Activated T-helper 17 cell treated with anti-CD3 and anti-CD28 coated beads, Interleukin-2, amount 50 U/mL, for 72 hours (primary cell): Measurements from ENCODE around the gene CMTM5. TPM values are rescaled to one million over a fixed set of nuclear protein-coding genes. Genes with fewer than 3 reads are reported as not detected.
A peak's percentile ranks its signal among the peaks of the same experiment; 100 is the strongest.

ENCODE experiments used
- ATAC-seq: fragments of 150-1000 bp; cut with Tn5 transposase; replicated peaks from 2 replicates; pipeline ENCODE4 v1.10.0; 2021; ENCODE audit warnings: mild to moderate bottlenecking, moderate library complexity
- H3K27ac Mint-ChIP-seq: one replicate; pipeline ENCODE4 v1.8.0; 2022; ENCODE audit warnings: mixed read lengths
- H3K27me3 Mint-ChIP-seq: one replicate; pipeline ENCODE4 v1.8.0; 2022; ENCODE audit warnings: mixed read lengths
- H3K36me3 Mint-ChIP-seq: one replicate; pipeline ENCODE4 v1.8.0; 2022; ENCODE audit warnings: low read depth, mild to moderate bottlenecking, mixed read lengths
- H3K4me1 Mint-ChIP-seq: one replicate; pipeline ENCODE4 v1.8.0; 2022; ENCODE audit warnings: mixed read lengths
- H3K4me3 Mint-ChIP-seq: one replicate; pipeline ENCODE4 v1.8.0; 2022; ENCODE audit warnings: mild to moderate bottlenecking, mixed read lengths
- H3K9me3 Mint-ChIP-seq: one replicate; pipeline ENCODE4 v1.8.0; 2022; ENCODE audit warnings: mixed read lengths
- total RNA-seq, 2 donors: library from RNA; stranded (reverse); gene quantifications; one replicate each; pipeline ENCODE4 v1.2.3, GENCODE V29; 2022

The CMTM5 gene
- total RNA-seq, 2 donors from 2014 or later, result not detected

- Mint-ChIP-seq H3K4me3 (no peak overlapping the region), H3K9me3 (no peaks in the 10 kb centered on the region), H3K4me1 (no peaks in the 10 kb centered on the region), H3K36me3 (no peaks in the 10 kb centered on the region), H3K27ac (no peak overlapping the region), H3K27me3 (peaks cover 30% of the 10 kb centered on the region)
- no peak for ATAC-seq
These were observed 28.7 kb downstream of the CMTM5 start for GRCh38 chr14:23405516-23406025.

- Mint-ChIP-seq H3K27me3 (peaks cover 35% of the 10 kb centered on the region), H3K27ac (no peak overlapping the region), H3K4me1 (no peaks in the 10 kb centered on the region), H3K4me3 (no peak overlapping the region), H3K36me3 (no peaks in the 10 kb centered on the region), H3K9me3 (no peaks in the 10 kb centered on the region)
- no peak for ATAC-seq
These were observed 29.4 kb downstream of the CMTM5 start for GRCh38 chr14:23406244-23406643.

- no peak overlapping the region for H3K4me3 Mint-ChIP-seq
- H3K27me3 Mint-ChIP-seq, result peaks cover 37% of the 10 kb centered on the region
These were observed 30.0 kb downstream of the CMTM5 start for GRCh38 chr14:23406725-23407355.

GRCh38 chr14:23407516-23408306 lies 30.9 kb downstream of the CMTM5 start, which contains the start of gene MYH6:
Gene MYH6, minus strand, starts transcription at chr14:23408273. Its CDS starts 1,050 bp downstream, at chr14:23407223.
- no peaks in the 10 kb centered on the region for H3K4me1 Mint-ChIP-seq
- no peaks in the 10 kb centered on the region for H3K9me3 Mint-ChIP-seq
- no peak for ATAC-seq
- H3K27me3 Mint-ChIP-seq, result peaks cover 35% of the 10 kb centered on the region
- H3K27ac Mint-ChIP-seq, result no peak within 1 kb of the TSS
- no peaks in the 10 kb centered on the region for H3K36me3 Mint-ChIP-seq
- H3K4me3 Mint-ChIP-seq, result no peak within 1 kb of the TSS

More at GRCh38 chr14:23406725-23407355, 30.0 kb downstream of the CMTM5 start:
- H3K4me1 Mint-ChIP-seq, result no peaks in the 10 kb centered on the region
- no peak overlapping the region for H3K27ac Mint-ChIP-seq
- ATAC-seq, result no peak
- H3K9me3 Mint-ChIP-seq, result no peaks in the 10 kb centered on the region
- no peaks in the 10 kb centered on the region for H3K36me3 Mint-ChIP-seq

GRCh38 chr14:23408307-23408630 lies 31.4 kb downstream of the CMTM5 start:
- ATAC-seq, result no peak
- no peaks in the 10 kb centered on the region for H3K9me3 Mint-ChIP-seq
- no peaks in the 10 kb centered on the region for H3K36me3 Mint-ChIP-seq
- no peaks in the 10 kb centered on the region for H3K4me1 Mint-ChIP-seq
- H3K4me3 Mint-ChIP-seq, result no peak overlapping the region
- no peak overlapping the region for H3K27ac Mint-ChIP-seq
- H3K27me3 Mint-ChIP-seq, result peaks cover 29% of the 10 kb centered on the region

- Mint-ChIP-seq H3K27me3 (peaks cover 30% of the 10 kb centered on the region), H3K36me3 (no peaks in the 10 kb centered on the region), H3K27ac (no peak overlapping the region), H3K4me1 (no peaks in the 10 kb centered on the region), H3K4me3 (no peak overlapping the region), H3K9me3 (no peaks in the 10 kb centered on the region)
- ATAC-seq, result peak; percentile 53
These were observed 32.6 kb downstream of the CMTM5 start for GRCh38 chr14:23409475-23409874.

- Mint-ChIP-seq H3K27me3 (peaks cover 27% of the 10 kb centered on the region), H3K9me3 (no peaks in the 10 kb centered on the region), H3K27ac (peak overlapping the region; percentile 14), H3K4me1 (no peaks in the 10 kb centered on the region), H3K4me3 (no peak overlapping the region), H3K36me3 (no peaks in the 10 kb centered on the region)
- ATAC-seq, result no peak
These were observed 33.3 kb downstream of the CMTM5 start for GRCh38 chr14:23409966-23410635.

- peaks cover 33% of the 10 kb centered on the region for H3K27me3 Mint-ChIP-seq
- no peak for ATAC-seq
- no peaks in the 10 kb centered on the region for H3K36me3 Mint-ChIP-seq
- no peaks in the 10 kb centered on the region for H3K9me3 Mint-ChIP-seq
- H3K27ac Mint-ChIP-seq, result no peak overlapping the region
- H3K4me1 Mint-ChIP-seq, result no peaks in the 10 kb centered on the region
- H3K4me3 Mint-ChIP-seq, result no peak overlapping the region
These were observed 35.0 kb downstream of the CMTM5 start for GRCh38 chr14:23411563-23412525.

- H3K9me3 Mint-ChIP-seq, result no peaks in the 10 kb centered on the region
- no peaks in the 10 kb centered on the region for H3K4me1 Mint-ChIP-seq
- H3K4me3 Mint-ChIP-seq, result no peak overlapping the region
- no peak overlapping the region for H3K27ac Mint-ChIP-seq
- peaks cover 28% of the 10 kb centered on the region for H3K27me3 Mint-ChIP-seq
- H3K36me3 Mint-ChIP-seq, result no peaks in the 10 kb centered on the region
- no peak for ATAC-seq
These were observed 36.8 kb downstream of the CMTM5 start for GRCh38 chr14:23413681-23414080.

- no peak overlapping the region for H3K27ac Mint-ChIP-seq
These were observed 37.4 kb downstream of the CMTM5 start for GRCh38 chr14:23414254-23414653.

GRCh38 chr14:23414906-23415820 lies 38.3 kb downstream of the CMTM5 start:
- Mint-ChIP-seq H3K4me3 (no peak overlapping the region), H3K27me3 (peaks cover 25% of the 10 kb centered on the region), H3K9me3 (no peaks in the 10 kb centered on the region), H3K27ac (no peak overlapping the region), H3K4me1 (no peaks in the 10 kb centered on the region), H3K36me3 (no peaks in the 10 kb centered on the region)
- ATAC-seq, result no peak

More at GRCh38 chr14:23414254-23414653, 37.4 kb downstream of the CMTM5 start:
- Mint-ChIP-seq H3K4me3 (no peak overlapping the region), H3K4me1 (no peaks in the 10 kb centered on the region), H3K9me3 (no peaks in the 10 kb centered on the region), H3K36me3 (no peaks in the 10 kb centered on the region), H3K27me3 (peaks cover 24% of the 10 kb centered on the region)
- ATAC-seq, result no peak

GRCh38 chr14:23415821-23416778 lies 39.3 kb downstream of the CMTM5 start:
- Mint-ChIP-seq H3K9me3 (no peaks in the 10 kb centered on the region), H3K4me3 (no peak overlapping the region), H3K4me1 (no peaks in the 10 kb centered on the region), H3K36me3 (no peaks in the 10 kb centered on the region), H3K27me3 (peaks cover 18% of the 10 kb centered on the region), H3K27ac (no peak overlapping the region)
- ATAC-seq, result no peak
